ENCODE data around the gene OLFML3. TPM values are rescaled to one million over a fixed set of nuclear protein-coding genes. Genes with fewer than 3 reads are reported as not detected.
A peak's percentile ranks its signal among the peaks of the same experiment; 100 is the strongest.

The OLFML3 gene
- total RNA-seq, 1 donor from 2014 or later, result 13.4 TPM

DNA sequence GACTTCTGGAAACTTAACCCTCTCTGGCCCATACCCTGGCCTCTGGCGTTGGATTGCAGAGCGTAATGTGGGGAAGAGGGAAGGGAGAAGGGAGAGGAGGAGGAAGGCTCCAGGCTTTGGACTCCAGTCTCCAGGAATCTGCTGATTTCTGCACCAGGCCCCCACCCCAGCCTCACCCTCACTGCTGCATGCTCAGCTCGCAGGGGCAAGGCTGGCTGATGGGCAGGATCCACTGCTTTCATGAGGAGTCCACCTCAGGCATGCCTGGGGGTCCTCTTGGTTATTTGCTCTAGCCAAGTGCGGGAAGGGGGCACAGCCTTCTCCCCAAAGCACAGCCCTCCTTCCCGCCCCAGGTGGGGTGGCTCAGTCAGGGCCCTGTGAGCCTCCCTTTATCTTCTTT is 3.7 kb downstream of the OLFML3 start:
- peak overlapping the region; percentile 37 for H3K4me2 ChIP-seq
- no peak overlapping the region for H3K27ac Mint-ChIP-seq
- H3K79me2 ChIP-seq (ENCODE audit: low read depth), result peaks cover 19% of the 10 kb centered on the region

DNA sequence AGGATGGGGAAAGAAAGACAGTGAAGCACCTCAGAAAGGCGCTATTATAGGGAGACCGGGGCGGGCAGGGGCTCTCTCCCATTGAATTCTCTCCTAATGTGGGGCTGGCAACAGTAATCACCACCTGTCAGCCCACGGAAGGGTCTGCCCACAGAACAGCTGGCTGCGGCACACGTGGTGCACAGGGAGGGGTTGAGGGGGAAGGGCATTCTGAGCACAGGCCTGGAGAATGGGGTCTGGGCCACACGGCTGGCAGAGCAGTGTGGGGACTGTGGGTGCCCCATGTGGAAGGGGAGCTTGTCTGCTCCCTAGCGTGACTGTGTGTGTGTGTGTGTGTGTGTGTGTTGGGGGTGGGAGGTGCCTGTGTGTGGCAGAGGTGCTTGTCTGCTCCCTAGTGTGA is 4.1 kb downstream of the OLFML3 start:
- Mint-ChIP-seq H3K4me1 (peaks cover 49% of the 10 kb centered on the region), H3K27ac (peak overlapping the region; percentile 59), H3K9me3 (peaks cover 19% of the 10 kb centered on the region), H3K36me3 (peaks cover 5% of the 10 kb centered on the region), H3K4me3 (no peak overlapping the region), H3K27me3 (ENCODE audit: insufficient read depth, low read depth) (peaks cover 8% of the 10 kb centered on the region)
- no peak overlapping the region for H3K4me3 ChIP-seq
- H3K27me3 ChIP-seq, result no peaks in the 10 kb centered on the region
- H3K9me3 ChIP-seq (ENCODE audit: low read depth), result no peaks in the 10 kb centered on the region
- peaks cover 19% of the 10 kb centered on the region for H3K79me2 ChIP-seq (ENCODE audit: low read depth)
- no peaks in the 10 kb centered on the region for H4K20me1 ChIP-seq (ENCODE audit: low read depth)
- H3K27ac ChIP-seq, result no peak overlapping the region
- H3K4me2 ChIP-seq, result peak overlapping the region; percentile 37
- H3F3A ChIP-seq (ENCODE audit: low read depth), result peaks cover 19% of the 10 kb centered on the region
- H3K9ac ChIP-seq, result no peak overlapping the region
- H2AFZ ChIP-seq (replicated peaks), result peak overlapping the region; percentile 31
- TF ChIP-seq, protein P1, sequence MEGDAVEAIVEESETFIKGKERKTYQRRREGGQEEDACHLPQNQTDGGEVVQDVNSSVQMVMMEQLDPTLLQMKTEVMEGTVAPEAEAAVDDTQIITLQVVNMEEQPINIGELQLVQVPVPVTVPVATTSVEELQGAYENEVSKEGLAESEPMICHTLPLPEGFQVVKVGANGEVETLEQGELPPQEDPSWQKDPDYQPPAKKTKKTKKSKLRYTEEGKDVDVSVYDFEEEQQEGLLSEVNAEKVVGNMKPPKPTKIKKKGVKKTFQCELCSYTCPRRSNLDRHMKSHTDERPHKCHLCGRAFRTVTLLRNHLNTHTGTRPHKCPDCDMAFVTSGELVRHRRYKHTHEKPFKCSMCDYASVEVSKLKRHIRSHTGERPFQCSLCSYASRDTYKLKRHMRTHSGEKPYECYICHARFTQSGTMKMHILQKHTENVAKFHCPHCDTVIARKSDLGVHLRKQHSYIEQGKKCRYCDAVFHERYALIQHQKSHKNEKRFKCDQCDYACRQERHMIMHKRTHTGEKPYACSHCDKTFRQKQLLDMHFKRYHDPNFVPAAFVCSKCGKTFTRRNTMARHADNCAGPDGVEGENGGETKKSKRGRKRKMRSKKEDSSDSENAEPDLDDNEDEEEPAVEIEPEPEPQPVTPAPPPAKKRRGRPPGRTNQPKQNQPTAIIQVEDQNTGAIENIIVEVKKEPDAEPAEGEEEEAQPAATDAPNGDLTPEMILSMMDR (IDR thresholded peaks at IDR 0.05), result no peak
- no peak for TF ChIP-seq EZH2phosphoT487 (IDR thresholded peaks at IDR 0.05)
- no peak for TF ChIP-seq EZH2 (IDR thresholded peaks at IDR 0.05)
- H3K36me3 ChIP-seq, result no peaks in the 10 kb centered on the region
- H3K4me1 ChIP-seq, result peaks cover 27% of the 10 kb centered on the region
- no peak for DNase-seq (ENCODE audit: low spot score)

More for the DNA sequence above, 3.7 kb downstream of the OLFML3 start:
- Histone ChIP-seq H3K27ac (no peak overlapping the region), H2AFZ (replicated peaks) (peak overlapping the region; percentile 31), H4K20me1 (ENCODE audit: low read depth) (no peaks in the 10 kb centered on the region), H3F3A (ENCODE audit: low read depth) (peaks cover 24% of the 10 kb centered on the region), H3K36me3 (no peaks in the 10 kb centered on the region), H3K27me3 (no peaks in the 10 kb centered on the region), H3K9me3 (ENCODE audit: low read depth) (no peaks in the 10 kb centered on the region), H3K9ac (no peak overlapping the region), H3K4me3 (no peak overlapping the region), H3K4me1 (peaks cover 32% of the 10 kb centered on the region)
- peaks cover 53% of the 10 kb centered on the region for H3K4me1 Mint-ChIP-seq
- peaks cover 8% of the 10 kb centered on the region for H3K27me3 Mint-ChIP-seq (ENCODE audit: insufficient read depth, low read depth)
- H3K36me3 Mint-ChIP-seq, result peaks cover 5% of the 10 kb centered on the region
- peaks cover 19% of the 10 kb centered on the region for H3K9me3 Mint-ChIP-seq
- DNase-seq (ENCODE audit: low spot score), result no peak
- H3K4me3 Mint-ChIP-seq, result no peak overlapping the region
- TF ChIP-seq, protein P1 (IDR thresholded peaks at IDR 0.05), result no peak
- TF ChIP-seq EZH2phosphoT487 (IDR thresholded peaks at IDR 0.05) (no peak), EZH2 (IDR thresholded peaks at IDR 0.05) (no peak)

DNA sequence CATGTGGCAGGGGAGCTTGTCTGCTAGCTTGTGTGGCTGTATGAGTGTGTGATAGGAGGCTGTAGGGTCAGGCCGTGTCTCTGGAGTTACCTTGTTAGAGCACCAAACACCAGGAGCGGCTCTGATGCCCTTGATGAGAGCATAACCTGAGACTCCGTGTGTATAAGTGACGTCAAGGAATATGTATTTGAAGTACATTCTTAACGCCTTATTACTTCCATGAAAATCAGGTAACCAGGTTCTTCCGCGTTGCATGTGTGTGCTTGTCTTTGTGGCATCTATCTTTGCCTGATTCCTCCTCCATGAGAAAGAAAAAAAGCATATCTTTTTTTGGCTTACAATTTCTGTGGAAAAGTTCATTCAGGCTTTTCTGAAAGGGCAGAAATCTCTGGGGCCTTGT is 4.6 kb downstream of the OLFML3 start:
- Histone ChIP-seq H3K4me2 (no peak overlapping the region), H2AFZ (replicated peaks) (no peak overlapping the region), H3K9ac (no peak overlapping the region), H3K9me3 (ENCODE audit: low read depth) (no peaks in the 10 kb centered on the region), H3F3A (ENCODE audit: low read depth) (peaks cover 16% of the 10 kb centered on the region), H3K36me3 (no peaks in the 10 kb centered on the region), H3K4me1 (peaks cover 24% of the 10 kb centered on the region), H3K79me2 (ENCODE audit: low read depth) (peaks cover 19% of the 10 kb centered on the region), H3K27ac (no peak overlapping the region), H3K4me3 (no peak overlapping the region), H4K20me1 (ENCODE audit: low read depth) (no peaks in the 10 kb centered on the region), H3K27me3 (no peaks in the 10 kb centered on the region)
- H3K36me3 Mint-ChIP-seq, result peaks cover 5% of the 10 kb centered on the region
- H3K4me1 Mint-ChIP-seq, result peaks cover 44% of the 10 kb centered on the region
- TF ChIP-seq, protein P1 (IDR thresholded peaks at IDR 0.05), result no peak
- TF ChIP-seq EZH2phosphoT487 (IDR thresholded peaks at IDR 0.05) (no peak), EZH2 (IDR thresholded peaks at IDR 0.05) (no peak)
- DNase-seq (ENCODE audit: low spot score), result no peak
- H3K9me3 Mint-ChIP-seq, result peaks cover 19% of the 10 kb centered on the region
- H3K27me3 Mint-ChIP-seq (ENCODE audit: insufficient read depth, low read depth), result peaks cover 8% of the 10 kb centered on the region
- H3K27ac Mint-ChIP-seq, result peak overlapping the region; percentile 59
- H3K4me3 Mint-ChIP-seq, result no peak overlapping the region

All from neural progenitor cell (in vitro differentiated cells).